PC-3 (cell line): ENCODE results near the gene DPCD. TPM values are rescaled to one million over a fixed set of nuclear protein-coding genes. Genes with fewer than 3 reads are reported as not detected.

Experiments used
- ATAC-seq: fragments of 200-7000 bp; cut with Tn5 transposase; 2 replicates; pipeline ENCODE4 v1.9.1; 2020; ENCODE audit warnings: mild to moderate bottlenecking, moderate library complexity
- BruUV-seq: library from RNA; stranded (reverse); fragments of 400-500 nt; replicated peaks from 2 replicates; lab custom pipeline; 2021; lab: Mats Ljungman, UMichigan
- CTCF ChIA-PET: fragments of 300-600 bp; sonication (Branson Sonifier 250); formaldehyde crosslinking; loops from one replicate; lab custom pipeline; 2022; ENCODE audit warnings: antibody characterized with exemption; lab: Charles Lee
- POLR2A ChIA-PET: fragments of 300-600 bp; sonication (Branson Sonifier 250); formaldehyde crosslinking; loops from one replicate; lab custom pipeline; 2022; ENCODE audit warnings: antibody characterized with exemption; ENCODE audit not compliant: unreplicated experiment; lab: Charles Lee
- DNase-seq: peaks from one replicate; pipeline ENCODE4 v3.0.0-alpha.2; 2015
- H2AFZ ChIP-seq: fragments of 300-600 bp; sonication (generic); 2 replicates; pipeline ENCODE4 v1.6.0; 2016; ENCODE audit warnings: antibody characterized with exemption, low read length
- H3F3A ChIP-seq: fragments of 300-600 bp; sonication (generic); one replicate; pipeline ENCODE4 v1.6.0; 2017; ENCODE audit warnings: antibody characterized with exemption, low read length, control low read depth, mild to moderate bottlenecking; ENCODE audit not compliant: unreplicated experiment
- H3K27ac ChIP-seq: fragments of 300-600 bp; sonication (generic); 2 replicates; pipeline ENCODE4 v1.5.1; 2016; ENCODE audit warnings: mild to moderate bottlenecking, low read length
- H3K27me3 ChIP-seq: fragments of 300-600 bp; sonication (generic); 2 replicates; pipeline ENCODE4 v1.6.1; 2016; ENCODE audit warnings: low read length, mixed read lengths
- H3K36me3 ChIP-seq: fragments of 300-600 bp; sonication (generic); 2 replicates; pipeline ENCODE4 v1.6.1; 2016; ENCODE audit warnings: low read depth, mixed run types, low read length, mixed read lengths
- H3K4me1 ChIP-seq: fragments of 300-600 bp; sonication (generic); 2 replicates; pipeline ENCODE4 v1.5.1; 2016; ENCODE audit warnings: low read length; ENCODE audit not compliant: insufficient read depth
- H3K4me2 ChIP-seq: fragments of 300-600 bp; sonication (generic); 2 replicates; pipeline ENCODE4 v1.6.0; 2016; ENCODE audit warnings: low read length
- H3K4me3 ChIP-seq: fragments of 300-600 bp; sonication (generic); 2 replicates; pipeline ENCODE4 v1.5.1; 2016; ENCODE audit warnings: mild to moderate bottlenecking, low read length, mixed read lengths
- H3K79me2 ChIP-seq: fragments of 300-600 bp; sonication (generic); 2 replicates; pipeline ENCODE4 v1.6.1; 2017; ENCODE audit warnings: low read length, mixed read lengths
- H3K9ac ChIP-seq: fragments of 300-600 bp; sonication (generic); 2 replicates; pipeline ENCODE4 v1.6.0; 2016; ENCODE audit warnings: mild to moderate bottlenecking, low read length
- H3K9me2 ChIP-seq: fragments of 300-600 bp; sonication (generic); replicated peaks from 2 replicates; pipeline ENCODE4 v1.6.1; 2016; ENCODE audit warnings: mixed run types, low read length, mixed read lengths
- H3K9me3 ChIP-seq: fragments of 300-600 bp; sonication (generic); 2 replicates; pipeline ENCODE4 v1.6.1; 2016; ENCODE audit warnings: low read length, mixed read lengths
- H4K20me1 ChIP-seq: fragments of 300-600 bp; sonication (generic); 2 replicates; pipeline ENCODE4 v1.6.1; 2016; ENCODE audit warnings: low read length, mixed read lengths
- EZH2 ChIP-seq: fragments of 300-600 bp; sonication (generic); IDR thresholded peaks from one replicate; pipeline ENCODE4 v1.6.1; 2017; ENCODE audit warnings: antibody characterized with exemption, mild to moderate bottlenecking, low read length; ENCODE audit not compliant: unreplicated experiment
- EZH2phosphoT487 ChIP-seq: fragments of 300-600 bp; sonication (generic); IDR thresholded peaks from 2 replicates; pipeline ENCODE4 v1.6.1; 2018; ENCODE audit warnings: mild to moderate bottlenecking, antibody characterized with exemption, low read length, borderline replicate concordance
- intact Hi-C: fragments of 100-400 bp; cut with micrococcal nuclease; formaldehyde crosslinking; loops from 2 replicates; pipeline ENCODE4 v1.9.0; 2023
- total RNA-seq: library from RNA; depleted of rRNA; stranded (reverse); fragments of >200 nt; gene quantifications from 2 replicates; pipeline ENCODE4 v1.2.3, GENCODE V29; 2014
- TF ChIP-seq, protein P1 (sequence below): fragments of 300-600 bp; sonication (generic); conservative IDR thresholded peaks from 2 replicates; pipeline ENCODE4 v1.5.1; 2017; ENCODE audit warnings: antibody characterized with exemption, low read depth, mild to moderate bottlenecking, low read length

Gene DPCD
- total RNA-seq, 1 experiment from 2014 or later: 37.1 TPM

DNA sequence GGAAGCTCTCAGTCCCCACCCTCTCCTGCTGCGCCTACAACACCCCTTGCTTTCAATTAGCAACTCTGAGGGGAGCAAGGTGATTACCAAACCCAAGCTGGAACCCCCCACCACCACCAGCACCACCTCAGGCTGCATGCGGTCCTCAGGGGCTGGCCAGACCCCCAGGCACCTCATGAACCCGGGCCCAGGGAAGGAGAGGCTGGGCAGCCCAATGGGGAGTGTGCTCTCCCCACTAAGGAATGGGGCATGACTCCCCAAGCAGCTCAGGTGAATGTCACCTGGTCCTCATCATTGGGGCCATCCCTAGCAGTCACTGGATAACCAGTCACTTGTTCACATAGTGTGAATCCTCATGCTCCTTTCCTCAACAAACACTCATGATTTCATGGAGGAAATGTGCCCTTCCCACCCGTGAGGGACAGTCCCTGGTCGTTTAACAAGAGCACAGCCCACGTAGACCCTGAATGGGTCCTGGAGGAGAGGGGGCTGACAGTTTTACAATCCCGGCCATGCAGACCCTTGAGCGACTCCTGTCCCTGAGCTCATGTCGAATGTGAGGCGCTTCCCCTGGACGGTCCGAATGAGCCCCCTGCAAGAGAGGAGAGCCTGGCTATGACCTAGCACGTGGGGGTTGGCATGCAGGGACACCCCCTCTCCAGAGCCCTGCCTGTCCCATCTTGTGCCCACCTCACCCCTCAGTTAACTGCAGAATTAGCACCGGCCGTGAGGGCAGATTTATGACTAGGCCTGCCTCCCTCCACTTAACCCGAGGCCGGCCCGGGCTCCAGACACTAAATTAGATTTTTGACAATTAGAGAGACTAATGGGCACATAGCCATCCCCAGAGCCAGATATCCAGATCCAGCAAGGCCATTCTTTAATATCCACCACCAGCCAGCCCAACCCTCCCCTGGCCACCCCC lies 29.2 kb upstream of the DPCD start:
- no peak overlapping the region for H3K9ac ChIP-seq
- H4K20me1 ChIP-seq: no peaks in the 10 kb centered on the region
- no peaks in the 10 kb centered on the region for H3K9me3 ChIP-seq
- H3K27ac ChIP-seq: no peak overlapping the region
- intact Hi-C loops: no loop called here
- BruUV-seq: no TSS peak
- no peak overlapping the region for H3K4me3 ChIP-seq
- TF ChIP-seq, protein P1, sequence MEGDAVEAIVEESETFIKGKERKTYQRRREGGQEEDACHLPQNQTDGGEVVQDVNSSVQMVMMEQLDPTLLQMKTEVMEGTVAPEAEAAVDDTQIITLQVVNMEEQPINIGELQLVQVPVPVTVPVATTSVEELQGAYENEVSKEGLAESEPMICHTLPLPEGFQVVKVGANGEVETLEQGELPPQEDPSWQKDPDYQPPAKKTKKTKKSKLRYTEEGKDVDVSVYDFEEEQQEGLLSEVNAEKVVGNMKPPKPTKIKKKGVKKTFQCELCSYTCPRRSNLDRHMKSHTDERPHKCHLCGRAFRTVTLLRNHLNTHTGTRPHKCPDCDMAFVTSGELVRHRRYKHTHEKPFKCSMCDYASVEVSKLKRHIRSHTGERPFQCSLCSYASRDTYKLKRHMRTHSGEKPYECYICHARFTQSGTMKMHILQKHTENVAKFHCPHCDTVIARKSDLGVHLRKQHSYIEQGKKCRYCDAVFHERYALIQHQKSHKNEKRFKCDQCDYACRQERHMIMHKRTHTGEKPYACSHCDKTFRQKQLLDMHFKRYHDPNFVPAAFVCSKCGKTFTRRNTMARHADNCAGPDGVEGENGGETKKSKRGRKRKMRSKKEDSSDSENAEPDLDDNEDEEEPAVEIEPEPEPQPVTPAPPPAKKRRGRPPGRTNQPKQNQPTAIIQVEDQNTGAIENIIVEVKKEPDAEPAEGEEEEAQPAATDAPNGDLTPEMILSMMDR: no peak
- TF ChIP-seq EZH2phosphoT487 (no peak), EZH2 (no peak)
- no peaks in the 10 kb centered on the region for H3K27me3 ChIP-seq
- no peak overlapping the region for H2AFZ ChIP-seq
- CTCF ChIA-PET: no interaction called here
- POLR2A ChIA-PET: no interaction called here
- no peaks in the 10 kb centered on the region for H3K79me2 ChIP-seq
- H3K4me1 ChIP-seq: no peaks in the 10 kb centered on the region
- no peaks in the 10 kb centered on the region for H3K9me2 ChIP-seq
- no peak for DNase-seq
- H3K36me3 ChIP-seq: no peaks in the 10 kb centered on the region
- ATAC-seq: no peak
- no peak overlapping the region for H3K4me2 ChIP-seq
- no peaks in the 10 kb centered on the region for H3F3A ChIP-seq

DNA sequence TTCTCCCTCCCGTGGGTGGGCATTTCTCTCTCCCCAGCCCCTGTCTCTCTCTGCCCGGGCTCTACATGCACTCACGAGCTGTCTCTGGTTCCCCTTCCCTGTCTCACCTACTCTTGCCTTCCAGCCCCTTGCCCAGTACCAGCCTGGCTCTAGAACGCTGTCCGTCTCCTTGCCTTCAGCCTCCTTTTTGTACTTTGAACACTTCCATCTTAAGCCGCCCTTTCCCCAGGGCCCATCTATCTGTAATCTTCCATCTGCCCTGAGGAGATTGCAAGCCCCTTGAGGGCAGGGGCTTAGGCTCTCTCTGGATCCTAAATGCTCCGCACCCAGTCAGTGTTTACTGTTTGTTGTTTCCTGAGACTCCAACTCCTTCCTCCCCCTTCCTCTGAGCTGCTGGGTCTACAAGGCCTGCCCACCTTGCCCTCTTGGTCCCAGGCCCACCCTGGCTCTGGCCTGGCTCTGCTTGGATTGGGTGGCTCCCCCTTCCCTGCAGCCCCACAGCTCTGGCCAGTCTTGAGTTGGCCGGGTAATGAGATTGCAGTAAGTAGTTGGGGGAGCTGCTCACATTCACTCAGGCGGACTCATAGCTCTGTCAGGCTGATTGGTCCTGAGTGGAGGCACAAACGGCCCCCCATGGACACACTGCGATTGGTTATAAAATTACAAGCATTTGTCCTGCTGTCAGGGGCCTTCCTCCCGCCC lies 28.4 kb upstream of the DPCD start:
- ChIA-PET POLR2A (no interaction called here), CTCF (no interaction called here)
- H3F3A ChIP-seq: no peaks in the 10 kb centered on the region
- H3K36me3 ChIP-seq: no peaks in the 10 kb centered on the region
- no peaks in the 10 kb centered on the region for H3K4me1 ChIP-seq
- no peaks in the 10 kb centered on the region for H3K9me2 ChIP-seq
- H3K9me3 ChIP-seq: no peaks in the 10 kb centered on the region
- H3K27me3 ChIP-seq: no peaks in the 10 kb centered on the region
- TF ChIP-seq EZH2phosphoT487: no peak
- TF ChIP-seq, protein P1: no peak
- no peak for TF ChIP-seq EZH2
- no peak overlapping the region for H3K4me2 ChIP-seq
- H4K20me1 ChIP-seq: no peaks in the 10 kb centered on the region
- no peak overlapping the region for H3K4me3 ChIP-seq
- H3K79me2 ChIP-seq: no peaks in the 10 kb centered on the region
- no TSS peak for BruUV-seq
- ATAC-seq (no peak), DNase-seq (no peak)
- H3K9ac ChIP-seq: no peak overlapping the region
- H3K27ac ChIP-seq: no peak overlapping the region
- no peak overlapping the region for H2AFZ ChIP-seq
- intact Hi-C loops: loop anchor here (10.0 kb wide), 1 partner anchor 255 kb away; no protein-coding TSS in a partner anchor
